ENCODE measurements around the gene PTH1R. TPM values are rescaled to one million over a fixed set of nuclear protein-coding genes. Genes with fewer than 3 reads are reported as not detected.

PTH1R gene
- total RNA-seq, 1 donor, result not detected

DNA sequence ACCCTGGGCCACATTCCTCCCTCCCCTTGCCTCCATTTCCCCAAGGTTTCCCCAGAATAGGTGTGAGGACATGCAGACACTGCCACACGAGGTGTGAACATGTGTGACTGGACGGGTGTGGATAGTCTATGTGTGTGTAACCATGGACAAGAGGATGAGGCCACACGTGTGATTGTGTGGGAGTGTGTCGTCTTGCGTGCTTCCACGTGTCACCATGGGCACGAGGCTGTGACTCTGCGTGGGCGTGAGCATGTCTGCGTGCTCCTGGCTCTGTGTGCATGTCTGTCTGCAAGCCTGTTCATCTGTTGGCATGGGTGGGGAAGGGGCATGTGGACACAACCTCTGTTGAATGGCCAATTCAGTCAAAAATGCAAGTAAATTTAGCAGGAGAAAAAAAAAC lies 8.1 kb upstream of the PTH1R start:
- DNase-seq (ENCODE audit: low read depth), result no peak
- no peak overlapping the region for H3K4me3 ChIP-seq (ENCODE audit: low read depth, low read length)
- TF ChIP-seq, protein P1, sequence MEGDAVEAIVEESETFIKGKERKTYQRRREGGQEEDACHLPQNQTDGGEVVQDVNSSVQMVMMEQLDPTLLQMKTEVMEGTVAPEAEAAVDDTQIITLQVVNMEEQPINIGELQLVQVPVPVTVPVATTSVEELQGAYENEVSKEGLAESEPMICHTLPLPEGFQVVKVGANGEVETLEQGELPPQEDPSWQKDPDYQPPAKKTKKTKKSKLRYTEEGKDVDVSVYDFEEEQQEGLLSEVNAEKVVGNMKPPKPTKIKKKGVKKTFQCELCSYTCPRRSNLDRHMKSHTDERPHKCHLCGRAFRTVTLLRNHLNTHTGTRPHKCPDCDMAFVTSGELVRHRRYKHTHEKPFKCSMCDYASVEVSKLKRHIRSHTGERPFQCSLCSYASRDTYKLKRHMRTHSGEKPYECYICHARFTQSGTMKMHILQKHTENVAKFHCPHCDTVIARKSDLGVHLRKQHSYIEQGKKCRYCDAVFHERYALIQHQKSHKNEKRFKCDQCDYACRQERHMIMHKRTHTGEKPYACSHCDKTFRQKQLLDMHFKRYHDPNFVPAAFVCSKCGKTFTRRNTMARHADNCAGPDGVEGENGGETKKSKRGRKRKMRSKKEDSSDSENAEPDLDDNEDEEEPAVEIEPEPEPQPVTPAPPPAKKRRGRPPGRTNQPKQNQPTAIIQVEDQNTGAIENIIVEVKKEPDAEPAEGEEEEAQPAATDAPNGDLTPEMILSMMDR (IDR thresholded peaks at IDR 0.05; ENCODE audit: insufficient read depth, low read length), result no peak

DNA sequence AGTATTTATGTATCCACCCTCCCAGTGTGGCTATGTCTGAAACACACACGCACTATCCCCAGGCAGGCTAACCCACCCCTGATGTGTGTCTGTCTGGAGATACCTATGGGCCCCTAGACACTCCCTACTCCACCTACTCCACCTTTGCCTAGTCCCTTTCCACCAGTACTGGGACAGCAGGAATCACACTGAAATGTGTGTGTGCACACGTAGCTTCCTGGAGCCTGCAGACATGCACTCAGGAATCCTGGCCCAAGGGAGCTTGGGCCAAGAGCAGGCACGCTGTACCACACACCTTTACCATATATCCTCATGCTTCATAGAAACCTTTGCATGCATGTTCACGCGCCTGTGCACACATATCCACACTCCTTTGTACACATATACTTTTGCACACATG lies 6.9 kb upstream of the PTH1R start:
- TF ChIP-seq, protein P1 (IDR thresholded peaks at IDR 0.05; ENCODE audit: insufficient read depth, low read length), result no peak
- H3K4me3 ChIP-seq (ENCODE audit: low read depth, low read length), result no peak overlapping the region
- DNase-seq (ENCODE audit: low read depth), result no peak

DNA sequence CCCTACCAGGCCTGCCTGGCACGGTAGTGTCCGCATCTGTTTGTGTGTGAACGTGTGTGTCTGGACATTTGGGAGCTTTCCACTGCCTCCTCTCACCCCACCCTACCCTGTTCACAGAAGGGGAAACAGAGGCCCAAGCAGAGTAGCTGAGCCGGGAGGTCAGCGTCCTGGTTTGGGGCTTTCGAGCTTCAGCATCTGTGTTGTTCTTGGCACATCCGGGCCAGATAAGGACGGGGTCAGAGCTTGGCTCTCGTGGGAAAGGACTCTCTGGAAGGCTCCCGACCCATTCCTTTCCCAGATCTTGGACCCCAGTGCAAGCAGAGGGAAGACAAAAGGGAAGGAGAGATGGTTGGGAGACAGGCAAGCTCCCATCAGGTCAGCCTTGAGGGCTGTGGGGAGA lies 6.3 kb upstream of the PTH1R start:
- TF ChIP-seq, protein P1 (IDR thresholded peaks at IDR 0.05; ENCODE audit: insufficient read depth, low read length), result no peak
- peak; percentile 29 for DNase-seq (ENCODE audit: low read depth)
- no peak overlapping the region for H3K4me3 ChIP-seq (ENCODE audit: low read depth, low read length)

DNA sequence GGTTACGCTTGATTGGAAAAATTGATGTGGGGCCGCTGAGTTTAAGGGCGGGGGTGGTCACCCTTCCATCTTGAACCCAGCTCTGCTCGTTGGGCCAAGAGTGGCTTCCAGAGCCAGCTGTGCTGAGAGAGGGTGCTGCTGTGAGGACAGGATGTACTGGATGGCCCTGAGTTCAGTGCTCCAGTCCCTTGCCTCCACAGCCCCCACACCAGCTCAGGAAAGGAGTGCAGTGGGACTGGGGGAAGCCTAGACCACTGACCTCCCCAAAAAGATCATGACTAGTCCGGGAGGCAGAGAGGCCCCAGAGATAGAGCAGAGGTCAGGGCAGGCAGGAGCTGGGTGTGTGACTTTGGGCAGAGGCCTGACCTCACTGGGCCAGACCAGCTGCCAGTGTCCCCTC lies 4.0 kb upstream of the PTH1R start:
- H3K4me3 ChIP-seq (ENCODE audit: low read depth, low read length), result no peak overlapping the region
- DNase-seq (ENCODE audit: low read depth), result no peak
- TF ChIP-seq, protein P1 (IDR thresholded peaks at IDR 0.05; ENCODE audit: insufficient read depth, low read length), result no peak

DNA sequence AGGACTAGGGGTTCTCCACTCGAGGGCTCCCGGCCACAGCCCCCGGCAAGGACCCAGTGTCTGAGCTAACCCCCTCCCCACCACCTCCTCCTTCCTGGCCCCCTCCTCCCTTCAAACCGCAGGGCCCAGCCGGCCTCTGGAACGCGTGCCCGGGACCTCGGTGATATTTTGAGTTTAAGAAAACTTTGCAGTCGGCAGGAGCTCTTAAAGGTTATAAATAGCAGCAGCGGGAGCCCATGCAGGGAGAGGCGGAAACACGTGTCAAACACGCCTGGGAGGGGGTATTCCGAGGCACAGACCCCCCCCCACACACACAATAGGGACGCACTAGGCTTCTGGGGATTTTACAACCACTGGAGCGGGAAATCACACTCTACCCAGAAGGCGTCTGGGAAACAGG lies 3.1 kb upstream of the PTH1R start:
- TF ChIP-seq, protein P1 (IDR thresholded peaks at IDR 0.05; ENCODE audit: insufficient read depth, low read length), result no peak
- no peak for DNase-seq (ENCODE audit: low read depth)
- H3K4me3 ChIP-seq (ENCODE audit: low read depth, low read length), result no peak overlapping the region

DNA sequence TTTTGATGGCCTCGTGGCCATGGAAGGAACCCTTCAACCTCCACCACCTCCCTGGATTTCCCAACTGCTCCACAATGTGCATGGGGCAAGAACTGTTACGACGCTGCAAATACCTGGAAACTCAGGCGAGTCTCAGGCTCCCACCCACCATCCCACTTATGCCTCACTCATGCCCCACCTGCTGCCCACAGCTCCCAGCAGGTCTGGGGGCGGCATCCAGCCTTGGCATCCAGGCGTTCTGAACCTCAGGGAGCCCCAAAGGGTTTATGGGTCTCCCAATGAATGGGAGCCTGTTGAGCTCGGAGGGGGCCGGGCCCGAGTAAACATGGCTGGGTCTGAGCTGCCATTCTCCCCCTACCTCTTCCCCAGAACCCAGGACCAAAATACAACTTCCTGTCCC lies 2.0 kb upstream of the PTH1R start:
- DNase-seq (ENCODE audit: low read depth), result no peak
- TF ChIP-seq, protein P1 (IDR thresholded peaks at IDR 0.05; ENCODE audit: insufficient read depth, low read length), result no peak
- H3K4me3 ChIP-seq (ENCODE audit: low read depth, low read length), result no peak overlapping the region
